Large intestine (tissue), 3 donors: ENCODE data around the gene CSGALNACT2. TPM values are rescaled to one million over a fixed set of nuclear protein-coding genes. Genes with fewer than 3 reads are reported as not detected.

Source experiments
- DNase-seq, 2 donors: peaks; one replicate each; pipeline versions ENCODE4 v3.0.0 to v3.0.0-alpha.2; 2013
- H3K27ac ChIP-seq: one replicate; pipeline ENCODE4 v1.5.1; 2013; ENCODE audit warnings: low read length
- H3K27me3 ChIP-seq: 2 replicates; pipeline ENCODE4 v1.6.1; 2013; ENCODE audit warnings: low read length; ENCODE audit not compliant: control insufficient read depth, insufficient read depth
- H3K36me3 ChIP-seq: 2 replicates; pipeline ENCODE4 v1.6.1; 2013; ENCODE audit warnings: low read length; ENCODE audit not compliant: control insufficient read depth, insufficient read depth
- H3K4me1 ChIP-seq: one replicate; pipeline ENCODE4 v1.6.1; 2013; ENCODE audit warnings: low read length; ENCODE audit not compliant: control insufficient read depth, insufficient read depth
- H3K4me3 ChIP-seq: one replicate; pipeline ENCODE4 v1.5.1; 2013; ENCODE audit warnings: low read length
- H3K9me3 ChIP-seq: one replicate; pipeline ENCODE4 v1.6.1; 2013; ENCODE audit warnings: mild to moderate bottlenecking, low read depth, low read length, moderate library complexity; ENCODE audit not compliant: control insufficient read depth
- WGBS: methylation state at CpG from one replicate; pipeline ENCODE4 v1.1.5; 2013; ENCODE audit warnings: low lambda C conversion rate; ENCODE audit not compliant: insufficient coverage; 5-methylcytosine and 5-hydroxymethylcytosine counted together
- polyA plus RNA-seq: library from polyadenylated mRNA; unstranded; fragments of 120-200 nt; gene quantifications from one replicate; pipeline ENCODE4 v1.2.1, GENCODE V29; 2013

CSGALNACT2 gene
- polyA plus RNA-seq, 1 donor = 18.2 TPM

DNA sequence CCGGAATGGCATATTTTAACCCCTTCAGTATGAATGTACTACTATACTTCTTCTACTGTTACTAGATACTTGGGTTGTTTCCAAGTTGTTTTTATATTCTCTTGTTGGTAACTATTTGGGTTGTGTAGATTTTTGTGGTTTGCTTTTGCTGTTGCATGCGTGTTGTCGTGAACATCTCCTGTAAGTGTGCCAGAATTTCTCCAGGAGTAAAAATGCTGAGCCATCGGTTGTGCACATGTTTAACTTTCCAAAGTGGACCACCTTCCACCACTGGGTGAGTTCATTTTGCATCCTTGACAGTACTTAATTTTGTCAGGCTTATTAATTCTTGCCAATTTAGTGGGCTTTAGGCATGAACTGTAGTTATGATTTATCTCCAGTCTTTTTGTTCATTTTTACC is 47.9 kb downstream of the CSGALNACT2 start:
- Histone ChIP-seq H3K36me3 (peaks cover 5% of the 10 kb centered on the region), H3K4me3 (no peak overlapping the region), H3K9me3 (no peaks in the 10 kb centered on the region), H3K27me3 (no peaks in the 10 kb centered on the region), H3K4me1 (no peaks in the 10 kb centered on the region), H3K27ac (no peak overlapping the region)
- 54% methylated on average over 2 of the region's 4 CpGs for WGBS
- DNase-seq = no peak

DNA sequence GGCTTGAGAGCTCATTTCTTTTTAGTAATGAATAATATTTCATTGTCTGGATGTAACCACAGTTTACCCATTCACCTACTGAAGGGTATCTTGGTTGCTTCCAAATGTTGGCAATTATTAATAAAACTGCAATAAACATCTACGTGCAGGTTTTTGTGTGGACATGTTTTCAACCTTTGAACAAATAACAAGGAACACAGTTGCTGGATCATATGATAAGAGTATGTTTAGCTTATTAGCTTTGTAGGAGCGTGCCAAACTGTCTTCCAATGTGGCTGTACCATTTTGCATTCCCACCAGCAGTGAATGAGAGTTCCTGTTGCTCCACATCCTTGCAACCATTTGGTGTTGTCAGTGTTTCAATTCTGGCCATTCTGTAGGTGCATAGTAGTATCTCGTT is 49.0 kb downstream of the CSGALNACT2 start:
- no peaks in the 10 kb centered on the region for H3K4me1 ChIP-seq
- peaks cover 5% of the 10 kb centered on the region for H3K36me3 ChIP-seq
- no peaks in the 10 kb centered on the region for H3K27me3 ChIP-seq
- no peak for DNase-seq
- no peak overlapping the region for H3K27ac ChIP-seq
- no peak overlapping the region for H3K4me3 ChIP-seq
- H3K9me3 ChIP-seq = no peaks in the 10 kb centered on the region
- 89% methylated on average over 1 of the region's 3 CpGs for whole genome bisulfite sequencing

DNA sequence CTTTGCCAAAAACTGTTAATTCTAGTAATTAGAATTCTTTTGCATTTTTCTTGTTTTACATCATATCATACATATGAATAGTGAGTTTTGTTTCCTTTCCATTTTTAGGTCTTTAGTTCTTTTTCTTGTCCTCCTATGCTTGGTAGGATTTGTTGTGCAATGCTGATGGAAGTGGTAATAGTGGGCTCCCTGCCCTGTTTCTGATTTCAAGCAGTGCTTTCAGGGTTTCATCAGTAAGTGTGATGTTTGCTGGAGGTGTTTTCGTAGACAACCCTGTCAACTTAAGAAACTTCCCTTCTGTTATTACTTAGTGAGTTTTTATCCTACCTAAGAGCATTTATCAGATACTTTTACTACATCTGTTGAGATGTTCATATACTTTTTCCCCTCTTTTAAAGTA is 50.5 kb downstream of the CSGALNACT2 start:
- Histone ChIP-seq H3K36me3 (peaks cover 2% of the 10 kb centered on the region), H3K27ac (no peak overlapping the region)
- no CpG with 5 or more reads among the region's 1 CpG for WGBS

DNA sequence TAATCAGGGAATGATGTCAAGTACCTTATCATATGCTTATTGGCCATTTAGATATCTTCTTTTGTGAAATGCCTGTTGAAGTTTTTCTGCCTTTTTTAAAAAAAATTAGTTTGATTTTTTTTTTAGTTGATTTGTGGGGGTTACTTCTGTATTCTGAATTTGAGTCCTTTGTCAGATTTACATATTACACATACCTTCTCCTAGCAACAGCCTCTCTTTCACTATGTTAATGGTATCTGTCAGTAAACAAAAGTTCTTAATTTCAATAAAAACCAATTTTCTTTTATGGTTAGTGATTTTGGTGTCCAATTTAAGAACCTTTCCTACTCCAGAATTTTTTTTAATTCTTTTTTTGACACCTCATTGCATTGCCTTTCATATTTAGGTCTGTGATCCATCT is 52.0 kb downstream of the CSGALNACT2 start:
- Histone ChIP-seq H3K27ac (no peak overlapping the region), H3K27me3 (no peaks in the 10 kb centered on the region), H3K4me3 (no peak overlapping the region), H3K36me3 (no peaks in the 10 kb centered on the region), H3K4me1 (no peaks in the 10 kb centered on the region), H3K9me3 (no peaks in the 10 kb centered on the region)
- no peak for DNase-seq

More for the DNA sequence above, 50.5 kb downstream of the CSGALNACT2 start:
- DNase-seq = no peak
- Histone ChIP-seq H3K4me1 (no peaks in the 10 kb centered on the region), H3K27me3 (no peaks in the 10 kb centered on the region), H3K9me3 (no peaks in the 10 kb centered on the region), H3K4me3 (no peak overlapping the region)

DNA sequence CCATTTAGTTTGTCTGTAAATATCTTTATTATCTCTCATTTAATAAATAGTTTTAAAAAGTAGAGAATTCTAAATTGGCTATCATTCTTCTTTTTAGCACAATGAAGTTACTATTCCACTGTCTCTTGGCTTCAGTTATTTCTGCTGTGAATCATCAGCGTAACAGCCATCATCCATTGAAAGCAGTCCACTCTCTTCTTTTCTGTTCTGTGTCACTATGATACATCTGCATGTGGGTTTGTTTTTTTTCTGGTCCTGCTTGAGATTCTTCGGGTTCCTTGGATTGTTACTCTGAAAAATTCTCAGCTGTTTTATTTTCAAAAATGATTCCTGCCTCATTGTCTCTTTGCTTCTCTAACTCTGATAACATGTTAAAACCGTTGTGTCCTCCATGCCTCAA is 52.5 kb downstream of the CSGALNACT2 start:
- no peak overlapping the region for H3K27ac ChIP-seq
- H3K9me3 ChIP-seq = no peaks in the 10 kb centered on the region
- no peak for DNase-seq
- H3K4me1 ChIP-seq = no peaks in the 10 kb centered on the region
- no peaks in the 10 kb centered on the region for H3K36me3 ChIP-seq
- no peaks in the 10 kb centered on the region for H3K27me3 ChIP-seq
- no peak overlapping the region for H3K4me3 ChIP-seq
- 90% methylated on average over 2 of the region's 3 CpGs for WGBS

DNA sequence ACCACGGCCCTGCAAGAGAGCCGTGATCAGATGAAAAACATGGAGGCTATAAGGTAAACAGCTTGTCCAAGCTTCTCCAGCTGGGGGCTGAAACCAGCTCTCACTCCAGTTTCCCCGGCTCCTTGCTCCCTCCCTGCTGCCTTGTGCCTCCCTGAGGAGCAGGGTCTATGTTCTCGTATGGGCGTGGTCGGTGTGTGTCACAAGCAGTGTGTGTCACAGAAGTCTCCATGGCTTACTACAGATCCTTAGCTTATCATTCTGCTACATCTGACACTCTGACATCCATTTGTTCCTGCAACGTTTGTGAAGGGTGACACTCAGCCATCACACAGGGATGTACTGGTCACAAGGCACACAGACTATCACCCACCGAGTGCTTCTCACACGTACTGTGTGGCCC is 54.6 kb downstream of the CSGALNACT2 start:
- Histone ChIP-seq H3K27me3 (no peaks in the 10 kb centered on the region), H3K9me3 (no peaks in the 10 kb centered on the region), H3K36me3 (no peaks in the 10 kb centered on the region), H3K4me3 (no peak overlapping the region), H3K4me1 (no peaks in the 10 kb centered on the region), H3K27ac (no peak overlapping the region)
- WGBS = 20% methylated on average over 1 of the region's 9 CpGs
- no peak for DNase-seq

DNA sequence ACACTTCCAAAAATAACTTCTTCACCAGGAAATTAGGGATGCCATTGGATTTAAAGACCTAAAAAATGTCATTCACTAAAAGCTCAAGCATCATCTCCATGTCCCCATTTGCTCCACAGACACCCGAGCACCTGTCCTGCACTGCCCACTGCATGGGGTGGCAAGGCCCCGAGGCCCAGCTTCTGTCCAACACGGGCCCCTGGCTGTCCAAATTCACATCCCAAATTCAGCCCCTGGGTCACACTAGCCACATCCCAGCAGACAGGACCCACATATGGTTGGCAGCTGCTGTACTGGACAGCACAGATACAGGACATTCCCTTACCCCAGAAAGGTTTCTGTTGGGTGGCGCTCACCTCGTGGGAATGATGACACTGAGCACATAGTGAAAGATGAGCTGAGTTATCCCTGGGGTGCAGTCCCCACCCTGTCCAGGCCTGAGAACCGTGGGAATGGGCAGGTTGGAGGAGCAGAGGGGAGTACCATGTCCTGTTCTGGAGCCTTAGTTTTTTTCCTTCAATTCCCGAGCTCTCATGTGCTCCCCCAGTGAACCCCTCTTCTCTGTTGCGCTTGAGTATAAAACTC is 55.3 kb downstream of the CSGALNACT2 start:
- Histone ChIP-seq H3K4me1 (no peaks in the 10 kb centered on the region), H3K9me3 (no peaks in the 10 kb centered on the region), H3K36me3 (no peaks in the 10 kb centered on the region), H3K27me3 (no peaks in the 10 kb centered on the region), H3K4me3 (no peak overlapping the region), H3K27ac (no peak overlapping the region)
- 80% methylated on average over 2 of the region's 8 CpGs for WGBS
- DNase-seq = no peak

DNA sequence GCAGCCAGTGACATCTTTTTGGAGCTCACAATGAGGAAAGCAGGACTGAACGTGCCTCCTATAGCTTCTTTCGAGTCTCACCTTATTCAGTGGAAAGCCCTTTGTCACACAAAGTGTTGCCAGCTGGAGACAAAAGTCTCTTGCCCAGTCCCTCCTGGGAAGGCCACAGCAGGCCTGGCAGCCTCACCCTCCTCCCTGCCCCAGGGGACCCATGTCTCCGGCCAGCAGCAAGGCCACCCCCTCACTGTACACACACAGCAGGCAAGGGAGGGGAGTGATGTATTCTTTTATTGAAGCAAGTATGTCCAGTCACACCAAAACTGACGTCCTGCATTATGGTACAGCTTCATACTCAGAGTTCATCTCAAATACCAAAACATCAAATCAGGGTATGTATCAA is 56.0 kb downstream of the CSGALNACT2 start:
- DNase-seq = no peak
- no peak overlapping the region for H3K27ac ChIP-seq
- no peaks in the 10 kb centered on the region for H3K4me1 ChIP-seq
- H3K4me3 ChIP-seq = no peak overlapping the region
- WGBS = no CpG with 5 or more reads among the region's 4 CpGs
- H3K27me3 ChIP-seq = no peaks in the 10 kb centered on the region
- H3K9me3 ChIP-seq = no peaks in the 10 kb centered on the region
- no peaks in the 10 kb centered on the region for H3K36me3 ChIP-seq

DNA sequence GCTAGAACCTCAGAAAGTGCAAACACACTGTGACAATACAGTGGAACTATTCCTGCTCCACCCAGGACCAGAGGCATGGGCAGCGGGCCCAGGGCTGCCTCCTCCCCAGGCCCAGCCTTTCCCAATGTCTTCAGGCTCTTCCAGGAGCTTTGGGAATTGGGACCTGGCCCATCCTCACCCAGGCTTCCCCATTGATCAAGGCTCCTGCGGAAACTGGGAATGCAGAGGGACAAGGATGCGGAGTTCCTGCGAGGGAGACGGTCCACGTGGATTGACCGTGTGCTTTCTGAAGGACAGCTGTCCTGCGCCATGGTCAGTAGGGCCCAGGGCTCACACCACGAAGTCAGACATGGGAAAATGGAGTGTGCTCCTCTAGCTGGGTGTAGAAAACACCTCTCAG is 56.6 kb downstream of the CSGALNACT2 start:
- H3K27ac ChIP-seq = no peak overlapping the region
- no peaks in the 10 kb centered on the region for H3K9me3 ChIP-seq
- no peaks in the 10 kb centered on the region for H3K4me1 ChIP-seq
- H3K36me3 ChIP-seq = no peaks in the 10 kb centered on the region
- no peak overlapping the region for H3K4me3 ChIP-seq
- no peaks in the 10 kb centered on the region for H3K27me3 ChIP-seq
- no peak for DNase-seq
- no CpG with 5 or more reads among the region's 9 CpGs for WGBS

DNA sequence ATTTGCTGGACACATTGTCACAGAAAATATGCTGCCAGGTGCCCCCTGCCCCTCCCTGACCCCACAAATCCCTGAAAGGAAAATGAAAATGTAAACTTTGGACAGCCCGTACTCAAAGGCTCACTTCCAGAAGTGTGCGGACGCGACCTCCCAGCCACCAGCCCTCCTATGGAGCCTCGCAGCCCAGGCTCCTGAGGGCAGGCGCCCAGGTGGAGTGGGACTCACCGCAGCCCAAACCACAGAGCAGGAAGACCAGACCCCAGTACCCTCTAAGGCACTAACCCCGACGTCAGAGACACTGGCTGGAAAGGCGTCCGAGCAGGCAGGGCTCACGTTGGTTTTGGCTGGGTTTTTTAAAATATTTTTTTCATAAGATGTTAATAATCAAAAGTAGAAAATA is 57.3 kb downstream of the CSGALNACT2 start:
- Histone ChIP-seq H3K4me3 (no peak overlapping the region), H3K9me3 (no peaks in the 10 kb centered on the region), H3K4me1 (no peaks in the 10 kb centered on the region), H3K27me3 (no peaks in the 10 kb centered on the region), H3K36me3 (no peaks in the 10 kb centered on the region), H3K27ac (no peak overlapping the region)
- DNase-seq = no peak
- no CpG with 5 or more reads among the region's 12 CpGs for WGBS

DNA sequence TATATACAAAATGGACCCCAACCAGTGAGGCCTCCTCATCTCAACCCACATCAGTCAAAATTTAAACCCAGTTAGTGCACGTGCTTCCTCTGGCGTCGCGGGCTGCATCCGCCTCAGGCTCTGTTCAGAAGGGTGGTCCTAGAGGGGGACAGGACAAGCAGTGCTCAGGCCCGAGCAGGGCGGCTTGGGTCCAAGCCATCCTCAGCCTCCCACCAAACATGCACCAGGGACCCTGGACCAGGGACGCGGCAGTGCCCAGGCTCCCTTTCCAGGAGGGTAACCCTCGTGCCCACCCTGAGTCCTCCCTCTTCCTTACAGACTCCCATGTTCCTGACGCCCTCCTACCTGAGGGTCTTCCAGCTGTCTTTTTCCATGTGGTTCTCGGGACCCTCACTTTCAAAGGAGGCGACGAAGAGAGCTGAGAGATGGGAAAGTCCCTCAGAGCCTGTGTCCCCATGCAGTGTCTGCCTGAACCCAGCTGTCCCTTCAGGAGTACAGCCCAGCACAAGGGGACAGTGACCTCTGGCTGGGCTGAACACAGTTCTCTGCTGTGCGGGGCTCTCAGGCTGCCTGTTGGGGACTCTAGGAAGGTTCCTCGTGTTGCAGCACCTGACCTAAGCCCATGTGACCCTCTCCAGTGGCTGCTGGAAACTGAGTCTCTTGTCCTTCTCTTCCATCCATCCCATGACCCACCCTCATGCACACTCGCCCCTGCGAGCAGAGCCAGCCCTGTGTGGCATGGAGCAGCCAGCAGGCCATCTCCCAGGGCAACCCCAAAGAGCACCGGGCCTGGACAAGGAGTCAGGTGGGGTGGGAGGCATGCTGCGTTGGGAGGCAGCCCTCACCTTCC is 58.1 kb downstream of the CSGALNACT2 start:
- Histone ChIP-seq H3K4me3 (no peak overlapping the region), H3K4me1 (no peaks in the 10 kb centered on the region), H3K36me3 (no peaks in the 10 kb centered on the region), H3K27ac (no peak overlapping the region), H3K27me3 (no peaks in the 10 kb centered on the region), H3K9me3 (no peaks in the 10 kb centered on the region)
- DNase-seq = no peak
- no CpG with 5 or more reads among the region's 20 CpGs for WGBS
